Stomach smooth muscle (tissue), 2 donors: ENCODE results near the gene CFAP97D2.
"Not testable (repeated sequence)": the region's sequence is repeated elsewhere in the genome, so short reads cannot be mapped to it uniquely, and the experiment has no call there.

ENCODE experiments used
- H3K27ac ChIP-seq: one replicate; pipeline ENCODE4 v1.7.0; 2013; ENCODE audit warnings: mild to moderate bottlenecking, low read length, inconsistent platforms
- H3K27me3 ChIP-seq, 2 donors: one replicate each; pipeline ENCODE4 v1.7.0; 2013; ENCODE audit warnings: low read length in 2 of 2; ENCODE audit not compliant: insufficient read depth in 2 of 2, control insufficient read depth in 1 of 2
- H3K36me3 ChIP-seq, 2 donors: one replicate each; pipeline ENCODE4 v1.7.0; 2013; ENCODE audit warnings: low read length in 2 of 2; ENCODE audit not compliant: control insufficient read depth in 2 of 2, insufficient read depth in 2 of 2
- H3K4me1 ChIP-seq: one replicate; pipeline ENCODE4 v1.7.0; 2013; ENCODE audit warnings: low read length; ENCODE audit not compliant: control insufficient read depth, insufficient read depth
- H3K4me3 ChIP-seq, 2 donors: one replicate each; pipeline ENCODE4 v1.7.0; 2013; ENCODE audit warnings: low read length in 2 of 2
- H3K9ac ChIP-seq, 2 donors: one replicate each; pipeline ENCODE4 v1.7.0; 2013; ENCODE audit warnings: low read length in 2 of 2, mild to moderate bottlenecking in 1 of 2
- H3K9me3 ChIP-seq, 2 donors: one replicate each; pipeline ENCODE4 v1.7.0; 2013; ENCODE audit warnings: low read length in 2 of 2; ENCODE audit not compliant: control insufficient read depth in 2 of 2
- donor health status: healthy.
- donor health status: Pancreatic carcinoma.

Gene CFAP97D2

DNA sequence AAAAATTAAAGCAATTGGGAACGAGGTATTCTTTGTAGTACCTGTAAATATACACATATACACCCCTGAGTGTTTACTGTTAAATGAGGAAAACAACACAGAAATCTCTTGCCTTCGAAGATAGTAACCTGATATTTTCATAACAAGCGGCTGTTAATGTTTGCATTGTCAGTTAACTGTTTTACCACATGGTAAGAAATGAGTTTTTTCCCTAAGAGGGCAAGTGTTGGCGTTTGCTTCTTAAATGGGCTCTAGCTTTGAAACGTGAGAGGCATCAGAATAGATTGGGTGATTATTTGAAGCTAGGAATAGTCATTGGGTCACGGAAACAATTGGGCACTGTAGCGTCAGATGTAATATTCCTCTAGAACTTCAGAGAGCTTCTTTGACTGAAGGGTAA is 80.3 kb downstream of the CFAP97D2 start:
- H3K4me1 ChIP-seq: no peaks in the 10 kb centered on the region
- no peak overlapping the region for H3K9ac ChIP-seq
- H3K36me3 ChIP-seq: peaks cover 51 to 77% of the 10 kb centered on the region in 2 donors

GRCh38 chr13:114259974-114260373 is 80.9 kb downstream of the CFAP97D2 start:
- Histone ChIP-seq H3K27me3 (no peaks in the 10 kb centered on the region), H3K27ac (no peak overlapping the region), H3K9ac (no peak overlapping the region), H3K4me3 (no peak overlapping the region), H3K36me3 (peaks cover 57 to 73% of the 10 kb centered on the region in 2 donors), H3K9me3 (no peaks in the 10 kb centered on the region), H3K4me1 (no peaks in the 10 kb centered on the region)

More for the DNA sequence above, 80.3 kb downstream of the CFAP97D2 start:
- no peak overlapping the region for H3K27ac ChIP-seq
- no peaks in the 10 kb centered on the region for H3K27me3 ChIP-seq
- no peak overlapping the region for H3K4me3 ChIP-seq
- no peaks in the 10 kb centered on the region for H3K9me3 ChIP-seq

DNA sequence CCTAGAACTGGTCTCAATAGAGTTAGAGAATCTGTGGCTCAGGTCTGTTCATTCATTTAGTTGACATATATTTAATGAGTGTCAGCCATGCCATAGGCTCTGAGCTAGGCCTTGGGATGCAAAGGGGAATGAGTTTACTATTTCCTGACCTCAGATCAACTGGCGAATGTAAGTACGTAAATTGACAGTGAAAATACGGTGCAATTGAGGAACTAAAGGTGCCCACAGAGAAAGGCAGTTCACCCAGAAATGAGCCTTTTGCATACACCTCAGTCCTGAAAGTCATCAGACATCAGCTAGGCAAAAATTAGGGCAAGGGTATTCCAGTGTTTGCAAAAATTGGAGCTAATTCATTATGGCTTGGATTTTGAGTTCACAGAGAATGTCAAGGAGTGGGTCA is 81.8 kb downstream of the CFAP97D2 start:
- Histone ChIP-seq H3K27me3 (no peaks in the 10 kb centered on the region), H3K4me1 (no peaks in the 10 kb centered on the region), H3K36me3 (peaks cover 62 to 69% of the 10 kb centered on the region in 2 donors), H3K27ac (no peak overlapping the region), H3K4me3 (no peak overlapping the region), H3K9ac (no peak overlapping the region), H3K9me3 (no peaks in the 10 kb centered on the region)

DNA sequence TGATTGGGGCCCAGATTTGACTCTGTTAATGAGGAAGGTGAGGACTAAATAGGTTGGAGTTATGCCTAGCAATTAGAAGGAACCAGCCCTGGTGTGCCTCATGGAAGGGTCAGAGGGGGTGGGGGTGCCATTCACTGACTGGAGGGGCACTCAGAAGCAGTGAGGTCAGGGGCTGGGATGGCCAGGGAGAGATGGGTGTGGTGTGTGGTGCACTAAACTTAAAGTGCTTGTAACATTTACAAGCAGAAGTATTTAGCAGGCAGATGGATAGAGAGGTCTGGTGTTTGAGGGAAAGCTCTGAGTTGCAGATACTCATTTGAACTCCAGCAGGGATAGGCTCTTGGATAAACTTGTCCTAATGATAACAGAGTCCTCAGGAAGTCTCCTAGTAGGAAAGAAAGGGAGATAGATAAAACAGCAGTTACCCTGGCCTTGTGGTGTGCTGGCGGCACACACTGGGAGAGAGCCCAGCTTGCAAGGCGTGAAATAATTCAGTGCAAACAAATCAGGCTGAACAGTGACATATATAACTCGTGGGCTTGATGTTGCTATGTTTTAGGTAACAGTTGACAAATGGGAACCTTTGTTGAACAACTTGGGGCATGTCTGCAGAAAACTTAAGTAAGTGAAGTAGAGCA is 82.4 kb downstream of the CFAP97D2 start:
- Histone ChIP-seq H3K27me3 (no peaks in the 10 kb centered on the region), H3K4me3 (no peak overlapping the region), H3K36me3 (peaks cover 66 to 68% of the 10 kb centered on the region in 2 donors), H3K9ac (no peak overlapping the region), H3K9me3 (no peaks in the 10 kb centered on the region), H3K27ac (no peak overlapping the region), H3K4me1 (no peaks in the 10 kb centered on the region)

GRCh38 chr13:114263578-114263977 is 84.5 kb downstream of the CFAP97D2 start:
- H3K36me3 ChIP-seq: peaks cover 68 to 70% of the 10 kb centered on the region in 2 donors
- H3K27me3 ChIP-seq: no peaks in the 10 kb centered on the region

DNA sequence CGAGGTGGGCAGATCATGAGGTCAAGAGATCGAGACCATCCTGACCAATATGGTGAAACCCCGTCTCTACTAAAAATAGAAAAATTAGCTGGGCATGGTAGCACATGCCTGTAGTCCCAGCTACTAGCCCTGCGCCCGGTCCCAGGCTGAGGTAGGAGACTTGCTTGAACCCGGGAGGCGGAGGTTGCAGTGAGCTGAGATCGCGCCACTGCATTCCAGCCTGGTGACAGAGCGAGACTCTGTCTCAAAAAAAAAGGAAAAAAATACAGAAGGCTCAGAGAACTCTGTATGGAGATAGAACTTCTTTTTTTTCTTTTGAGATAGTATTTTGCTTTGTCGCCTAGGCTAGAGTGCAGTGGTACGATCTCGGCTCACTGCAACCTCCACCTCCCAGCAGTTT is 85.3 kb downstream of the CFAP97D2 start:
- H3K9me3 ChIP-seq, H3K27ac ChIP-seq, H3K9ac ChIP-seq, H3K27me3 ChIP-seq, H3K4me3 ChIP-seq, H3K4me1 ChIP-seq: not testable (repeated sequence)
- peaks cover 69 to 74% of the 10 kb centered on the region in 2 donors for H3K36me3 ChIP-seq

More at GRCh38 chr13:114263578-114263977, 84.5 kb downstream of the CFAP97D2 start:
- Histone ChIP-seq H3K9ac (no peak overlapping the region), H3K4me1 (no peaks in the 10 kb centered on the region), H3K27ac (no peak overlapping the region), H3K9me3 (no peaks in the 10 kb centered on the region), H3K4me3 (no peak overlapping the region)

DNA sequence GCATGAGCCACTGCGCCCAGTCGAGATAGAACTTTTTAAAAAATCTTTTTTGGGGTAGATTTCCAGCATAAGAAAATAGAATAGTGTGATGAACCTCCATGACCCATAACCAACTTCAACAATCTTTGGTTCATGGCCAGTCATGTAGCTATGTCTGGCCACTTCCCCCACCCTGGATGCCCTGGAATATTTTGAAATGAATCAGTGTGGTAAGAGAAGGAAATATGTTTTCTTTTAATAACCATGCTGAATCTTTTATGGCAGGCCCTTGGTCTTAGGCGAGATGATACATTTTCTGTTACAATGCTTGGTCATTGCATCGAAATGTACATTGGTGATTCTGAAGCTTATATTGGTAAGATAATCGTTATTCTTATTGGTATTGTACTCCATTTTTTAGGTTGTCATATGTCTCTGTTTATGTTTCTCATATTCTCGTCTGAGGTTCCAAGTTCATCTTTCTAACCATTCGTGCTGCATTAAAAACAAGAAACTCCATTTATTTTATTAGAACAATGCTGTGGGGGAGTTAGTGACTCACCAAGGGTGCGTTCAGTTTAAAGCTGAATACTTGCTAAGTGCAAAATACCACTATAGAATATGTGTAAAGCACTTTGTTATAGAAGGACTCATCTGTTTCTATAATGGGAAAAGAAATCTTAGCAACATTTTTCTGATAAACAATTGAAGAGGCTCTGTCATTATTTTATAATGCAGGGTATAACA is 86.0 kb downstream of the CFAP97D2 start:
- no peaks in the 10 kb centered on the region for H3K27me3 ChIP-seq
- H3K9ac ChIP-seq: no peak overlapping the region
- no peaks in the 10 kb centered on the region for H3K9me3 ChIP-seq
- no peak overlapping the region for H3K27ac ChIP-seq
- no peak overlapping the region for H3K4me3 ChIP-seq
- H3K36me3 ChIP-seq: peaks cover 63 to 71% of the 10 kb centered on the region in 2 donors
- no peaks in the 10 kb centered on the region for H3K4me1 ChIP-seq

- Histone ChIP-seq H3K9ac (no peak overlapping the region), H3K4me1 (no peaks in the 10 kb centered on the region), H3K36me3 (peaks cover 55 to 70% of the 10 kb centered on the region in 2 donors), H3K4me3 (no peak overlapping the region), H3K27ac (no peak overlapping the region), H3K27me3 (no peaks in the 10 kb centered on the region), H3K9me3 (no peaks in the 10 kb centered on the region)
These were observed 87.2 kb downstream of the CFAP97D2 start for GRCh38 chr13:114266241-114266640.

GRCh38 chr13:114268344-114269280 is 89.6 kb downstream of the CFAP97D2 start:
- Histone ChIP-seq H3K9me3 (no peaks in the 10 kb centered on the region), H3K4me1 (no peaks in the 10 kb centered on the region), H3K36me3 (peaks cover 49 to 66% of the 10 kb centered on the region in 2 donors), H3K4me3 (no peak overlapping the region), H3K27ac (no peak overlapping the region), H3K9ac (no peak overlapping the region), H3K27me3 (no peaks in the 10 kb centered on the region)

GRCh38 chr13:114269281-114269770 is 90.3 kb downstream of the CFAP97D2 start:
- Histone ChIP-seq H3K27ac (no peak overlapping the region), H3K27me3 (no peaks in the 10 kb centered on the region), H3K9me3 (no peaks in the 10 kb centered on the region), H3K4me3 (no peak overlapping the region), H3K9ac (no peak overlapping the region), H3K36me3 (peaks cover 49 to 64% of the 10 kb centered on the region in 2 donors), H3K4me1 (no peaks in the 10 kb centered on the region)
